SHP77 (cell line): ENCODE data around the gene MYO1E.

Experiments
- DNase-seq, 2 experiments: peaks; one replicate each; lab custom pipeline; 2025; lab: John Stamatoyannopoulos, UW

MYO1E gene

GRCh38 chr15:59227021-59227420 is 145.7 kb downstream of the MYO1E start:
- no peak for DNase-seq

- DNase-seq, result no peak
Observed at GRCh38 chr15:59224474-59224873, 148.2 kb downstream of the MYO1E start.

- DNase-seq, result no peak
Observed at GRCh38 chr15:59223736-59224135, 148.9 kb downstream of the MYO1E start.

- DNase-seq, result no peak
Observed at GRCh38 chr15:59222906-59223550, 149.6 kb downstream of the MYO1E start.

GRCh38 chr15:59221511-59222505 is 150.9 kb downstream of the MYO1E start:
- no peak for DNase-seq

GRCh38 chr15:59218710-59219109 is 154.0 kb downstream of the MYO1E start:
- DNase-seq, result no peak

- DNase-seq, result no peak
Observed at GRCh38 chr15:59217876-59218498, 154.7 kb downstream of the MYO1E start.

GRCh38 chr15:59216911-59217310 is 155.8 kb downstream of the MYO1E start:
- DNase-seq, result no peak

- no peak for DNase-seq
Observed at GRCh38 chr15:59210186-59210585, 162.5 kb downstream of the MYO1E start.

- no peak for DNase-seq
Observed at GRCh38 chr15:59208613-59209249, 163.9 kb downstream of the MYO1E start.

- DNase-seq, result no peak
Observed at GRCh38 chr15:59206623-59207183, 166.0 kb downstream of the MYO1E start, which contains the start of gene LDHAL6B. Gene LDHAL6B (plus strand): TSS chr15:59206843. CDS start chr15:59206941, 98 bp downstream.

GRCh38 chr15:59205839-59206622 is 166.6 kb downstream of the MYO1E start:
- no peak for DNase-seq

- DNase-seq, result no peak
Observed at GRCh38 chr15:59203657-59204056, 169.0 kb downstream of the MYO1E start.

- DNase-seq, result no peak
Observed at GRCh38 chr15:59203008-59203407, 169.7 kb downstream of the MYO1E start.

- DNase-seq, result no peak
Observed at GRCh38 chr15:59200560-59200959, 172.1 kb downstream of the MYO1E start.

GRCh38 chr15:59199626-59200465 is 172.8 kb downstream of the MYO1E start:
- no peak for DNase-seq

GRCh38 chr15:59197454-59197853 is 175.2 kb downstream of the MYO1E start:
- DNase-seq, result no peak

GRCh38 chr15:59196416-59196815 is 176.3 kb downstream of the MYO1E start:
- DNase-seq, result no peak

GRCh38 chr15:59194639-59195325 is 177.9 kb downstream of the MYO1E start:
- no peak for DNase-seq
